C4-2B (cell line): ENCODE measurements around the gene CYFIP2.

Experiments used
- CTCF ChIP-seq: fragments of 450-650 bp; conservative IDR thresholded peaks from 2 replicates; pipeline ENCODE4 v1.5.1; 2017; ENCODE audit warnings: mild to moderate bottlenecking
- ZFX ChIP-seq: fragments of 450-650 bp; IDR thresholded peaks from 2 replicates; pipeline ENCODE4 v1.6.1; 2017

GRCh38 chr5:157415838-157416237, 149.9 kb downstream of the CYFIP2 start:
- no peak for TF ChIP-seq CTCF
- no peak for TF ChIP-seq ZFX
